GM23248 (cell line): ENCODE measurements around the gene MEA1. TPM values are rescaled to one million over a fixed set of nuclear protein-coding genes. Genes with fewer than 3 reads are reported as not detected.

Source experiments
- DNase-seq: peaks from one replicate; pipeline ENCODE4 v3.0.0-alpha.2; 2015
- H2AFZ ChIP-seq: fragments of 200-600 bp; sonication (generic); 2 replicates; pipeline ENCODE4 v1.6.1; 2016; ENCODE audit warnings: antibody characterized with exemption
- H3F3A ChIP-seq: fragments of 200-600 bp; sonication (generic); 2 replicates; pipeline ENCODE4 v1.6.1; 2016; ENCODE audit warnings: mild to moderate bottlenecking, antibody characterized with exemption, mixed run types; ENCODE audit not compliant: insufficient read depth
- H3K27ac ChIP-seq: fragments of 200-600 bp; sonication (generic); 2 replicates; pipeline ENCODE4 v1.5.1; 2016; ENCODE audit warnings: mild to moderate bottlenecking
- H3K27me3 ChIP-seq: fragments of 200-600 bp; sonication (generic); replicated peaks from 2 replicates; pipeline ENCODE4 v1.6.1; 2016; ENCODE audit warnings: mild to moderate bottlenecking; ENCODE audit not compliant: insufficient read depth
- H3K36me3 ChIP-seq: fragments of 200-600 bp; sonication (generic); 2 replicates; pipeline ENCODE4 v1.6.1; 2016; ENCODE audit warnings: low read depth, mild to moderate bottlenecking
- H3K4me1 ChIP-seq: fragments of 200-600 bp; sonication (generic); 2 replicates; pipeline ENCODE4 v1.6.1; 2016; ENCODE audit warnings: mild to moderate bottlenecking; ENCODE audit not compliant: insufficient read depth
- H3K4me2 ChIP-seq: fragments of 200-600 bp; sonication (generic); one replicate; pipeline ENCODE4 v1.6.1; 2016; ENCODE audit warnings: mild to moderate bottlenecking; ENCODE audit not compliant: unreplicated experiment
- H3K4me3 ChIP-seq: fragments of 200-600 bp; sonication (generic); 2 replicates; pipeline ENCODE4 v1.5.1; 2016; ENCODE audit warnings: mild to moderate bottlenecking
- H3K79me2 ChIP-seq: fragments of 200-600 bp; sonication (generic); 2 replicates; pipeline ENCODE4 v1.6.1; 2016; ENCODE audit warnings: mild to moderate bottlenecking; ENCODE audit not compliant: insufficient read depth
- H3K9ac ChIP-seq: fragments of 200-600 bp; sonication (generic); 2 replicates; pipeline ENCODE4 v1.6.1; 2016; ENCODE audit warnings: mild to moderate bottlenecking
- H3K9me2 ChIP-seq: fragments of 200-600 bp; sonication (generic); 2 replicates; pipeline ENCODE4 v1.6.1; 2016; ENCODE audit warnings: mixed run types, mild to moderate bottlenecking, moderate library complexity; ENCODE audit not compliant: insufficient read depth
- H3K9me3 ChIP-seq: fragments of 200-600 bp; sonication (generic); one replicate; pipeline ENCODE4 v1.6.1; 2017; ENCODE audit warnings: low read depth
- H4K20me1 ChIP-seq: fragments of 200-600 bp; sonication (generic); 2 replicates; pipeline ENCODE4 v1.6.0; 2016; ENCODE audit not compliant: insufficient read depth
- EZH2 ChIP-seq: fragments of 200-600 bp; sonication (generic); IDR thresholded peaks from 2 replicates; pipeline ENCODE4 v1.6.1; 2018; ENCODE audit warnings: antibody characterized with exemption, mild to moderate bottlenecking; ENCODE audit not compliant: insufficient read depth, poor library complexity, severe bottlenecking
- EZH2phosphoT487 ChIP-seq: fragments of 200-600 bp; sonication (generic); IDR thresholded peaks from 2 replicates; pipeline ENCODE4 v1.6.1; 2018; ENCODE audit warnings: antibody characterized with exemption, moderate library complexity, mild to moderate bottlenecking, low read depth; ENCODE audit not compliant: insufficient read depth
- WGBS, 2 experiments: methylation state at CpG; one replicate each; pipeline ENCODE4 v1.1.6; 2015 to 2017; ENCODE audit warnings: low lambda C conversion rate in 2 of 2, low coverage in 1 of 2; ENCODE audit errors: missing lambda C conversion rate in 2 of 2; 5-methylcytosine and 5-hydroxymethylcytosine counted together
- in situ Hi-C: fragments of 300-500 bp; cut with MboI; formaldehyde crosslinking; loops from 2 replicates; pipeline ENCODE4 v1.15.0; 2020
- polyA plus RNA-seq: library from polyadenylated mRNA; unstranded; fragments of >200 nt; fragmentation: Nextera tagmentation; extraction: Ambion mirVana; gene quantifications from 2 replicates; pipeline ENCODE4 v1.2.1, GENCODE V29; 2016
- total RNA-seq: library from RNA; depleted of rRNA; stranded (reverse); fragments of >200 nt; shearing (Covaris generic); gene quantifications from 2 replicates; pipeline ENCODE4 v1.2.3, GENCODE V29; 2014

Gene MEA1
- total and polyA plus RNA-seq, 2 experiments from 2014 or later: 100 to 171 TPM

DNA sequence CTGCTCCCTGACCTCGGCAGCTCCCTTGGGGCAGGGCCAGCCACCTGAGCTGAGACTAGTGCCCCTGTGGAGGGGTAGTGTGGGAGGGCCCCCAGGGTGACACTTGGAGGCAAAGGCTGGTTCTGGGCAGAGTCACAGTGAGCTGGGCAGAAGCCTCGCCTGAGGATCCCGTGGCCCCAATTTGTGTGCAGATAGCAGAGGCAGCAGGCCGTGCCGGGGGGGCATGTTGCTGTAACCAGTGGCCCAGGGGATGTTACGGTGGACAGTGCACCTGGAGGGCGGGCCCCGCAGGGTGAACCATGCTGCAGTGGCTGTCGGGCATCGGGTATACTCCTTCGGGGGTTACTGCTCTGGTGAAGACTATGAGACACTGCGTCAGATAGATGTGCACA is 3.2 kb upstream of the MEA1 start:
- Histone ChIP-seq H3K4me1 (peaks cover 34% of the 10 kb centered on the region), H3K27me3 (no peaks in the 10 kb centered on the region), H3K9ac (peak overlapping the region; percentile 58), H3K4me2 (no peak overlapping the region), H3K79me2 (peaks cover 84% of the 10 kb centered on the region), H4K20me1 (no peaks in the 10 kb centered on the region; the same call in 1 of the 2 replicates), H3K9me3 (no peaks in the 10 kb centered on the region), H3F3A (peaks cover 42% of the 10 kb centered on the region), H3K4me3 (peak overlapping the region; percentile 9; the same call in 1 of the 2 replicates), H3K36me3 (peaks cover 25% of the 10 kb centered on the region; the same call in 1 of the 2 replicates), H2AFZ (no peak overlapping the region), H3K9me2 (no peaks in the 10 kb centered on the region), H3K27ac (no peak overlapping the region)
- DNase-seq: no peak
- WGBS, 2 experiments: 85 to 93% methylated on average over 12 of the region's 12 CpGs
- TF ChIP-seq EZH2phosphoT487 (no peak), EZH2 (no peak)
- in situ Hi-C loops: no loop called here

GRCh38 chr6:43016176-43016942 is 2.6 kb upstream of the MEA1 start:
- peaks cover 28% of the 10 kb centered on the region; the same call in 1 of the 2 replicates for H3K36me3 ChIP-seq

GRCh38 chr6:43014434-43014909 is 726 bp upstream of the MEA1 start:
- H3K4me1 ChIP-seq: peaks cover 32% of the 10 kb centered on the region
- TF ChIP-seq EZH2 (no peak), EZH2phosphoT487 (no peak)
- H3K36me3 ChIP-seq: peaks cover 22% of the 10 kb centered on the region; the same call in 1 of the 2 replicates
- peak; percentile 81 for DNase-seq
- no peaks in the 10 kb centered on the region for H3K9me2 ChIP-seq
- H3K79me2 ChIP-seq: peaks cover 85% of the 10 kb centered on the region
- H3K9ac ChIP-seq: peak overlapping the region; percentile 97
- no peaks in the 10 kb centered on the region for H3K27me3 ChIP-seq
- H3K9me3 ChIP-seq: no peaks in the 10 kb centered on the region
- H3K4me3 ChIP-seq: peak overlapping the region; percentile 90
- H2AFZ ChIP-seq: peak overlapping the region; percentile 29; the same call in 1 of the 2 replicates
- no peaks in the 10 kb centered on the region; the same call in 1 of the 2 replicates for H4K20me1 ChIP-seq
- in situ Hi-C loops: no loop called here
- peaks cover 34% of the 10 kb centered on the region for H3F3A ChIP-seq
- WGBS, 2 experiments: 0% methylated on average over 6 to 7 of the region's 7 CpGs
- H3K27ac ChIP-seq: peak overlapping the region; percentile 76
- H3K4me2 ChIP-seq: peak overlapping the region; percentile 86

More at GRCh38 chr6:43016176-43016942, 2.6 kb upstream of the MEA1 start:
- H3K4me3 ChIP-seq: peak overlapping the region; percentile 9; the same call in 1 of the 2 replicates
- no peak overlapping the region for H2AFZ ChIP-seq
- H3K9me2 ChIP-seq: no peaks in the 10 kb centered on the region
- H3K9me3 ChIP-seq: no peaks in the 10 kb centered on the region
- 63 to 64% methylated on average over 7 of the region's 7 CpGs for WGBS, 2 experiments
- peaks cover 38% of the 10 kb centered on the region for H3K4me1 ChIP-seq
- TF ChIP-seq EZH2 (no peak), EZH2phosphoT487 (no peak)
- no peaks in the 10 kb centered on the region for H3K27me3 ChIP-seq
- H3F3A ChIP-seq: peaks cover 42% of the 10 kb centered on the region
- peaks cover 86% of the 10 kb centered on the region for H3K79me2 ChIP-seq
- H3K9ac ChIP-seq: peak overlapping the region; percentile 58
- DNase-seq: no peak
- H3K4me2 ChIP-seq: peak overlapping the region; percentile 25
- no peak overlapping the region for H3K27ac ChIP-seq
- H4K20me1 ChIP-seq: no peaks in the 10 kb centered on the region; the same call in 1 of the 2 replicates
- in situ Hi-C loops: no loop called here

GRCh38 chr6:43013097-43013842 is 476 bp downstream of the MEA1 start:
- TF ChIP-seq EZH2 (no peak), EZH2phosphoT487 (no peak)
- in situ Hi-C loops: no loop called here
- Histone ChIP-seq H3K9ac (peak overlapping the region; percentile 88), H3K4me3 (peak overlapping the region; percentile 90), H3K9me2 (no peaks in the 10 kb centered on the region), H2AFZ (peak overlapping the region; percentile 90), H3K9me3 (no peaks in the 10 kb centered on the region), H3K4me2 (peak overlapping the region; percentile 94), H4K20me1 (no peaks in the 10 kb centered on the region; the same call in 1 of the 2 replicates), H3K27ac (peak overlapping the region; percentile 61), H3K36me3 (peaks cover 10% of the 10 kb centered on the region; the same call in 1 of the 2 replicates), H3K4me1 (peaks cover 32% of the 10 kb centered on the region), H3K27me3 (no peaks in the 10 kb centered on the region), H3K79me2 (peaks cover 73% of the 10 kb centered on the region), H3F3A (0 out of 2 replicates have a peak, but pooled peaks cover 23% of the 10 kb centered on the region)
- 4 to 7% methylated on average over 8 to 25 of the region's 25 CpGs for WGBS, 2 experiments
- peak; percentile 57 for DNase-seq
